K562 (cell line): ENCODE data around the gene HDC. TPM values are rescaled to one million over a fixed set of nuclear protein-coding genes. Genes with fewer than 3 reads are reported as not detected.
A peak's percentile ranks its signal among the peaks of the same experiment; 100 is the strongest.

Experiments used
- ATAC-seq: fragments of 200-7000 bp; cut with Tn5 transposase; 3 replicates; pipeline ENCODE4 v1.9.1; 2020; ENCODE audit warnings: moderate library complexity
- BruUV-seq: library from RNA; stranded (reverse); fragments of 400-500 nt; replicated peaks from 2 replicates; lab custom pipeline; 2021; lab: Mats Ljungman, UMichigan
- CTCF ChIA-PET: fragments of 300-600 bp; formaldehyde crosslinking; extraction: SDS; loops from one replicate; lab custom pipeline; 2021; ENCODE audit warnings: low intra/inter-chr PET ratio; lab: Yijun Ruan, JAX
- POLR2A ChIA-PET: fragments of 300-600, 350-650 bp; sonication (Branson Sonifier 250); formaldehyde crosslinking; extraction: SDS; loops from one replicate; lab custom pipeline; 2021; ENCODE audit warnings: antibody characterized with exemption, inconsistent platforms; lab: Yijun Ruan, JAX
- DNase-seq, 4 experiments: peaks; one replicate each; pipeline versions ENCODE4 v3.0.0 to v3.0.0-alpha.2; 2011 to 2018; ENCODE audit warnings: low spot score in 3 of 4, mixed read lengths in 3 of 4; ENCODE audit errors: extremely low read depth in 1 of 4
- FAIRE-seq: peaks from 2 replicates; lab custom pipeline; 2011; peaks lifted over from hg19 to GRCh38; lab: Jason Lieb, UNC
- H2AFZ ChIP-seq: 2 replicates; pipeline ENCODE4 v1.6.0; 2011; ENCODE audit warnings: low read depth, low read length, control low read depth, inconsistent platforms
- H3K27ac ChIP-seq: fragments of 200-600 bp; 3 replicates; pipeline ENCODE4 v1.8.0; 2011; ENCODE audit warnings: low read depth, mild to moderate bottlenecking, control low read depth, inconsistent platforms, low read length, moderate library complexity, mixed read lengths; ENCODE audit errors: extremely low read depth
- H3K27me3 ChIP-seq, 2 experiments: fragments of 300-600 bp in 1 of 2; 2 replicates in 1 of 2; 3 replicates in 1 of 2; pipeline versions ENCODE4 v1.6.0 to v1.8.0; 2011; ENCODE audit warnings: inconsistent platforms in 2 of 2, low read length in 2 of 2, mild to moderate bottlenecking in 1 of 2, mixed read lengths in 1 of 2, moderate library complexity in 1 of 2; ENCODE audit not compliant: control insufficient read depth in 2 of 2, insufficient read depth in 2 of 2
- H3K36me3 ChIP-seq: fragments of 300-600 bp; 3 replicates; pipeline ENCODE4 v1.8.0; 2011; ENCODE audit warnings: mild to moderate bottlenecking, low read length, inconsistent platforms; ENCODE audit not compliant: control insufficient read depth, insufficient read depth
- H3K4me1 ChIP-seq, 2 experiments: fragments of 200-600 bp in 1 of 2; replicated peaks in 1 of 2; 2 replicates in 1 of 2; 3 replicates in 1 of 2; pipeline versions ENCODE4 v1.5.1 to v1.8.0; 2011; ENCODE audit warnings: inconsistent platforms in 2 of 2, low read length in 2 of 2, mild to moderate bottlenecking in 1 of 2, mixed read lengths in 1 of 2, moderate library complexity in 1 of 2; ENCODE audit not compliant: control insufficient read depth in 2 of 2, insufficient read depth in 2 of 2
- H3K4me2 ChIP-seq: 2 replicates; pipeline ENCODE4 v1.6.1; 2011; ENCODE audit warnings: low read length, control low read depth, inconsistent platforms, mixed read lengths; ENCODE audit not compliant: insufficient read depth
- H3K4me3 ChIP-seq: fragments of 200-600 bp; sonication (generic), shearing (Covaris generic); 2 replicates; pipeline ENCODE4 v1.5.1; 2016; ENCODE audit warnings: control low read depth, inconsistent platforms
- H3K79me2 ChIP-seq: fragments of 200-600 bp; 3 replicates; pipeline ENCODE4 v1.8.0; 2011; ENCODE audit warnings: low read length, inconsistent platforms; ENCODE audit not compliant: control insufficient read depth, insufficient read depth
- H3K9ac ChIP-seq, 2 experiments: 2 replicates each; pipeline versions ENCODE4 v1.6.0 to v1.6.1; 2011; ENCODE audit warnings: low read depth in 2 of 2, low read length in 2 of 2, control low read depth in 1 of 2, inconsistent platforms in 1 of 2, mild to moderate bottlenecking in 1 of 2, mixed read lengths in 1 of 2; ENCODE audit not compliant: insufficient read depth in 1 of 2
- H3K9me1 ChIP-seq: one replicate; pipeline ENCODE4 v1.6.0; 2011; ENCODE audit warnings: inconsistent platforms, mild to moderate bottlenecking, low read length, moderate library complexity; ENCODE audit not compliant: control insufficient read depth, insufficient read depth
- H3K9me3 ChIP-seq: replicated peaks from 2 replicates; pipeline ENCODE4 v1.5.1; 2011; ENCODE audit warnings: low read depth, low read length, inconsistent platforms; ENCODE audit not compliant: control insufficient read depth, insufficient read depth
- H4K20me1 ChIP-seq: replicated peaks from 2 replicates; pipeline ENCODE4 v1.6.1; 2011; ENCODE audit warnings: low read length, inconsistent platforms, mixed read lengths; ENCODE audit not compliant: control insufficient read depth, insufficient read depth
- TEAD2 ChIP-seq: fragments of 450-650 bp; IDR thresholded peaks from 2 replicates; pipeline ENCODE4 v1.6.1; 2016; ENCODE audit warnings: missing genetic modification characterization, control low read depth, missing compliant biosample characterization
- WGBS: fragments of 100-300 bp; shearing (Covaris generic); methylation state at CpG from one replicate; pipeline ENCODE4 v1.1.6; 2016; ENCODE audit warnings: low coverage, mixed read lengths; ENCODE audit not compliant: insufficient coverage; ENCODE audit errors: missing lambda C conversion rate; 5-methylcytosine and 5-hydroxymethylcytosine counted together
- in situ Hi-C: fragments of 300-500 bp; cut with MboI; formaldehyde crosslinking; loops from 4 replicates; pipeline ENCODE4 v1.15.0; 2018; ENCODE audit warnings: inconsistent platforms, mixed read lengths
- intact Hi-C: fragments of 100-400 bp; cut with micrococcal nuclease; formaldehyde crosslinking; loops from 2 replicates; pipeline ENCODE4 v1.14.2; 2022
- polyA plus RNA-seq, 8 experiments: library from polyadenylated mRNA; depleted of rRNA in 4 of 8; stranded (reverse) in 5 of 8; unstranded in 3 of 8; fragments of >200 nt; fragmentation: Nextera tagmentation in 2 of 8; fragmentation: Illumina TruSeq in 1 of 8; extraction: Ambion mirVana in 2 of 8; extraction: Trizol in 1 of 8; gene quantifications; 2 replicates each; pipeline versions ENCODE4 v1.2.1 to v1.2.3, GENCODE V29; 2011 to 2014; ENCODE audit warnings: inconsistent platforms in 1 of 8, missing spikeins in 1 of 8
- total RNA-seq, 7 experiments: library from RNA; depleted of rRNA in 6 of 7; stranded (reverse); fragments of >200 nt in 6 of 7; fragmentation: Illumina TruSeq in 2 of 7; extraction: Trizol in 2 of 7; gene quantifications; 2 replicates each; pipeline versions ENCODE4 v1.2.1 to v1.2.3, GENCODE V29; 2011 to 2021; ENCODE audit warnings: low replicate concordance in 1 of 7
- TF ChIP-seq, protein P1 (sequence below): fragments of 450-650 bp; IDR thresholded peaks from 2 replicates; pipeline ENCODE4 v1.6.1; 2016
- TF ChIP-seq, protein P2 (sequence below): fragments of 200-800 bp; sonication (Bioruptor generic); IDR thresholded peaks from 2 replicates; pipeline ENCODE4 v1.6.1; 2017; ENCODE audit warnings: missing genetic modification characterization, missing compliant biosample characterization
- TF ChIP-seq, protein P3 (sequence below): fragments of 450-650 bp; IDR thresholded peaks from 2 replicates; pipeline ENCODE4 v1.6.1; 2016; ENCODE audit warnings: mild to moderate bottlenecking, moderate library complexity

HDC gene
- total and polyA plus RNA-seq, 9 of the 15 experiments (the other 6 are each of a cell fraction or from before 2014, with no cell fraction given): 0.26 to 5.3 (median 0.99) TPM

DNA sequence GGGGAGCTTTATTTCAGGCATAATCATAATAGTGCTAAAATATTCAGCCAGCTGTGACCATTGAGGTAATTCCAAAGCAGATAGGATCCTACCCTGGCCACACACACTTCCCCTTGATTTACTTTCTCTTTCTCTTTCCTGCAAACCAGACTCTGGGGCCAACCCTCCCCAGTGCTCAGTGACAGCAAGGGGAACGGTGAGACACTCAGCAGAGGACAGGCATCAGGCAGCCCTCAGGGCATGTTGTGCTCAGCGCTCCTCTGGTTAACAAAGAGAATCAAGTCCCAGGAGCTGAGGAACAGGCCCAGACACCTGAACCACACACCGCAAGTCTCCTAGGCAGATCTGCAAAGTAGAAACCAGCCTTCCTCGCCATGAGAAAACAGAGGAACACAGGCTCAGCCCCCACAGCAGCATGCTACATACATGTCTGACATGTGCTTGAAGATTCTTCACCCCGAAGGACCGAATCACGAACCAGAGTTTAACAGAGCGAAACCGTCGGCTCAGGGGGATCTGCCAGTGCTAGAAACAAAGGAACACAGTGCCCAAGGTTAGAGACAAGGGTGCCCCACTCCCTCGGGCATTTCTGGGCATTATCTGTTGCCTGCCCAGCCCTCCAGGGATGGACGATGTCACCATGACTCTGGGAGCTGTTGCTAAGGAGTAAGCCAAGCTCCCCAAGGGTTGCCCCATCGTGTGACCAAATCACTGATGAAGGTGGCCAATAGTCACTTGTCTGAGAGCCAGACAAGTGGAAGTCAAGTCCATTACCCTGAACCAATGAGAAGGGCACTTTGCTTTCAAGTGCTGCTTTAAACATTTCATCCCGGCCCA is 17.5 kb downstream of the HDC start:
- ATAC-seq (peak; percentile 75), DNase-seq (peak in 1 of 4 experiments; percentile 23), FAIRE-seq (peak; percentile 54)
- H3K79me2 ChIP-seq: no peaks in the 10 kb centered on the region
- peaks cover 14 to 22% of the 10 kb centered on the region in 2 experiments for H3K4me1 ChIP-seq
- in situ Hi-C loops (no loop called here), intact Hi-C loops (no loop called here)
- H3K9me3 ChIP-seq: no peaks in the 10 kb centered on the region
- ChIA-PET POLR2A (interaction anchor here (0.8 to 4.7 kb wide), 3 partner anchors 12 to 163 kb away, joined by 3 to 28 read pairs (median 3); no protein-coding TSS in a partner anchor), CTCF (no interaction called here)
- WGBS: 75% methylated on average over 14 of the region's 14 CpGs
- peak overlapping the region; percentile 80 for H2AFZ ChIP-seq
- peak overlapping the region in 1 of 2 experiments; percentile 65; a peak in 1 of 4 replicates for H3K9ac ChIP-seq
- no peaks in the 10 kb centered on the region for H4K20me1 ChIP-seq
- H3K4me2 ChIP-seq: peak overlapping the region; percentile 17; the same call in 1 of the 2 replicates
- H3K36me3 ChIP-seq: no peaks in the 10 kb centered on the region
- BruUV-seq: no TSS peak
- H3K4me3 ChIP-seq: no peak overlapping the region
- H3K9me1 ChIP-seq: no peaks in the 10 kb centered on the region
- no peaks in the 10 kb centered on the region for H3K27me3 ChIP-seq
- no peak overlapping the region for H3K27ac ChIP-seq
- TF ChIP-seq, protein P1, sequence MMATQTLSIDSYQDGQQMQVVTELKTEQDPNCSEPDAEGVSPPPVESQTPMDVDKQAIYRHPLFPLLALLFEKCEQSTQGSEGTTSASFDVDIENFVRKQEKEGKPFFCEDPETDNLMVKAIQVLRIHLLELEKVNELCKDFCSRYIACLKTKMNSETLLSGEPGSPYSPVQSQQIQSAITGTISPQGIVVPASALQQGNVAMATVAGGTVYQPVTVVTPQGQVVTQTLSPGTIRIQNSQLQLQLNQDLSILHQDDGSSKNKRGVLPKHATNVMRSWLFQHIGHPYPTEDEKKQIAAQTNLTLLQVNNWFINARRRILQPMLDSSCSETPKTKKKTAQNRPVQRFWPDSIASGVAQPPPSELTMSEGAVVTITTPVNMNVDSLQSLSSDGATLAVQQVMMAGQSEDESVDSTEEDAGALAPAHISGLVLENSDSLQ: no peak
- peak; percentile 21; the same call in 1 of the 2 replicates for TF ChIP-seq TEAD2 (tag)
- TF ChIP-seq, protein P2, sequence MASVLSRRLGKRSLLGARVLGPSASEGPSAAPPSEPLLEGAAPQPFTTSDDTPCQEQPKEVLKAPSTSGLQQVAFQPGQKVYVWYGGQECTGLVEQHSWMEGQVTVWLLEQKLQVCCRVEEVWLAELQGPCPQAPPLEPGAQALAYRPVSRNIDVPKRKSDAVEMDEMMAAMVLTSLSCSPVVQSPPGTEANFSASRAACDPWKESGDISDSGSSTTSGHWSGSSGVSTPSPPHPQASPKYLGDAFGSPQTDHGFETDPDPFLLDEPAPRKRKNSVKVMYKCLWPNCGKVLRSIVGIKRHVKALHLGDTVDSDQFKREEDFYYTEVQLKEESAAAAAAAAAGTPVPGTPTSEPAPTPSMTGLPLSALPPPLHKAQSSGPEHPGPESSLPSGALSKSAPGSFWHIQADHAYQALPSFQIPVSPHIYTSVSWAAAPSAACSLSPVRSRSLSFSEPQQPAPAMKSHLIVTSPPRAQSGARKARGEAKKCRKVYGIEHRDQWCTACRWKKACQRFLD (CRISPR knock-in tag): 0 out of 2 replicates have a peak, but pooled peaks have one; percentile 65
- TF ChIP-seq, protein P3, sequence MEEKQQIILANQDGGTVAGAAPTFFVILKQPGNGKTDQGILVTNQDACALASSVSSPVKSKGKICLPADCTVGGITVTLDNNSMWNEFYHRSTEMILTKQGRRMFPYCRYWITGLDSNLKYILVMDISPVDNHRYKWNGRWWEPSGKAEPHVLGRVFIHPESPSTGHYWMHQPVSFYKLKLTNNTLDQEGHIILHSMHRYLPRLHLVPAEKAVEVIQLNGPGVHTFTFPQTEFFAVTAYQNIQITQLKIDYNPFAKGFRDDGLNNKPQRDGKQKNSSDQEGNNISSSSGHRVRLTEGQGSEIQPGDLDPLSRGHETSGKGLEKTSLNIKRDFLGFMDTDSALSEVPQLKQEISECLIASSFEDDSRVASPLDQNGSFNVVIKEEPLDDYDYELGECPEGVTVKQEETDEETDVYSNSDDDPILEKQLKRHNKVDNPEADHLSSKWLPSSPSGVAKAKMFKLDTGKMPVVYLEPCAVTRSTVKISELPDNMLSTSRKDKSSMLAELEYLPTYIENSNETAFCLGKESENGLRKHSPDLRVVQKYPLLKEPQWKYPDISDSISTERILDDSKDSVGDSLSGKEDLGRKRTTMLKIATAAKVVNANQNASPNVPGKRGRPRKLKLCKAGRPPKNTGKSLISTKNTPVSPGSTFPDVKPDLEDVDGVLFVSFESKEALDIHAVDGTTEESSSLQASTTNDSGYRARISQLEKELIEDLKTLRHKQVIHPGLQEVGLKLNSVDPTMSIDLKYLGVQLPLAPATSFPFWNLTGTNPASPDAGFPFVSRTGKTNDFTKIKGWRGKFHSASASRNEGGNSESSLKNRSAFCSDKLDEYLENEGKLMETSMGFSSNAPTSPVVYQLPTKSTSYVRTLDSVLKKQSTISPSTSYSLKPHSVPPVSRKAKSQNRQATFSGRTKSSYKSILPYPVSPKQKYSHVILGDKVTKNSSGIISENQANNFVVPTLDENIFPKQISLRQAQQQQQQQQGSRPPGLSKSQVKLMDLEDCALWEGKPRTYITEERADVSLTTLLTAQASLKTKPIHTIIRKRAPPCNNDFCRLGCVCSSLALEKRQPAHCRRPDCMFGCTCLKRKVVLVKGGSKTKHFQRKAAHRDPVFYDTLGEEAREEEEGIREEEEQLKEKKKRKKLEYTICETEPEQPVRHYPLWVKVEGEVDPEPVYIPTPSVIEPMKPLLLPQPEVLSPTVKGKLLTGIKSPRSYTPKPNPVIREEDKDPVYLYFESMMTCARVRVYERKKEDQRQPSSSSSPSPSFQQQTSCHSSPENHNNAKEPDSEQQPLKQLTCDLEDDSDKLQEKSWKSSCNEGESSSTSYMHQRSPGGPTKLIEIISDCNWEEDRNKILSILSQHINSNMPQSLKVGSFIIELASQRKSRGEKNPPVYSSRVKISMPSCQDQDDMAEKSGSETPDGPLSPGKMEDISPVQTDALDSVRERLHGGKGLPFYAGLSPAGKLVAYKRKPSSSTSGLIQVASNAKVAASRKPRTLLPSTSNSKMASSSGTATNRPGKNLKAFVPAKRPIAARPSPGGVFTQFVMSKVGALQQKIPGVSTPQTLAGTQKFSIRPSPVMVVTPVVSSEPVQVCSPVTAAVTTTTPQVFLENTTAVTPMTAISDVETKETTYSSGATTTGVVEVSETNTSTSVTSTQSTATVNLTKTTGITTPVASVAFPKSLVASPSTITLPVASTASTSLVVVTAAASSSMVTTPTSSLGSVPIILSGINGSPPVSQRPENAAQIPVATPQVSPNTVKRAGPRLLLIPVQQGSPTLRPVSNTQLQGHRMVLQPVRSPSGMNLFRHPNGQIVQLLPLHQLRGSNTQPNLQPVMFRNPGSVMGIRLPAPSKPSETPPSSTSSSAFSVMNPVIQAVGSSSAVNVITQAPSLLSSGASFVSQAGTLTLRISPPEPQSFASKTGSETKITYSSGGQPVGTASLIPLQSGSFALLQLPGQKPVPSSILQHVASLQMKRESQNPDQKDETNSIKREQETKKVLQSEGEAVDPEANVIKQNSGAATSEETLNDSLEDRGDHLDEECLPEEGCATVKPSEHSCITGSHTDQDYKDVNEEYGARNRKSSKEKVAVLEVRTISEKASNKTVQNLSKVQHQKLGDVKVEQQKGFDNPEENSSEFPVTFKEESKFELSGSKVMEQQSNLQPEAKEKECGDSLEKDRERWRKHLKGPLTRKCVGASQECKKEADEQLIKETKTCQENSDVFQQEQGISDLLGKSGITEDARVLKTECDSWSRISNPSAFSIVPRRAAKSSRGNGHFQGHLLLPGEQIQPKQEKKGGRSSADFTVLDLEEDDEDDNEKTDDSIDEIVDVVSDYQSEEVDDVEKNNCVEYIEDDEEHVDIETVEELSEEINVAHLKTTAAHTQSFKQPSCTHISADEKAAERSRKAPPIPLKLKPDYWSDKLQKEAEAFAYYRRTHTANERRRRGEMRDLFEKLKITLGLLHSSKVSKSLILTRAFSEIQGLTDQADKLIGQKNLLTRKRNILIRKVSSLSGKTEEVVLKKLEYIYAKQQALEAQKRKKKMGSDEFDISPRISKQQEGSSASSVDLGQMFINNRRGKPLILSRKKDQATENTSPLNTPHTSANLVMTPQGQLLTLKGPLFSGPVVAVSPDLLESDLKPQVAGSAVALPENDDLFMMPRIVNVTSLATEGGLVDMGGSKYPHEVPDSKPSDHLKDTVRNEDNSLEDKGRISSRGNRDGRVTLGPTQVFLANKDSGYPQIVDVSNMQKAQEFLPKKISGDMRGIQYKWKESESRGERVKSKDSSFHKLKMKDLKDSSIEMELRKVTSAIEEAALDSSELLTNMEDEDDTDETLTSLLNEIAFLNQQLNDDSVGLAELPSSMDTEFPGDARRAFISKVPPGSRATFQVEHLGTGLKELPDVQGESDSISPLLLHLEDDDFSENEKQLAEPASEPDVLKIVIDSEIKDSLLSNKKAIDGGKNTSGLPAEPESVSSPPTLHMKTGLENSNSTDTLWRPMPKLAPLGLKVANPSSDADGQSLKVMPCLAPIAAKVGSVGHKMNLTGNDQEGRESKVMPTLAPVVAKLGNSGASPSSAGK: peak; percentile 76; the same call in 1 of the 2 replicates
